ENCODE measurements around the gene SMAD6. TPM values are rescaled to one million over a fixed set of nuclear protein-coding genes. Genes with fewer than 3 reads are reported as not detected.

SMAD6 gene
- total and polyA plus RNA-seq, 9 of the 15 experiments (the other 6 are each of a cell fraction or from before 2014, with no cell fraction given) = 0.10 to 15.5 (median 3.7) TPM

DNA sequence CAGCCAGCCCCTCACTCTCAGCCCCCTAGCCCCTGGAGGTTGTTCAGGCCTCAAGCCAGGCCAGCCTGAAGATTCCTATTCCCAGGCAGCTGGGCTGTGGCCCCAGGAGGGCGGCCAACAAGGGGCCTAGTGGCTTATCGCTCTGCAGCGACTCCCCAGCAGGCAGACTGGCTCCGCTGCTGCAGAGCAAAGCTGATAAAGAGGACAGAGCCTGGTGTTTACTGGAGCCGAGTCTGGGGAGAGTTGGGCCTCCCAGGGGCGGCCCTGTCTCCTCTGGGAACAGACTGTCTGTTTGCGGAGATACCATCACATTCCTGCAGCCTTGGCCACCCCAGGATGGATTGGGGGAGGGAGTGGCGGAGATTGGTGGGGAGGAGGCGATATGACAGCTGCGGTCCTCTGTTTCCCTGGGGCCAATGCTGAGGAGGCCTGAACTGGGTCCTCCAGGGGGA, 22.4 kb upstream of the SMAD6 start (continued):
- TF ChIP-seq, protein P1, sequence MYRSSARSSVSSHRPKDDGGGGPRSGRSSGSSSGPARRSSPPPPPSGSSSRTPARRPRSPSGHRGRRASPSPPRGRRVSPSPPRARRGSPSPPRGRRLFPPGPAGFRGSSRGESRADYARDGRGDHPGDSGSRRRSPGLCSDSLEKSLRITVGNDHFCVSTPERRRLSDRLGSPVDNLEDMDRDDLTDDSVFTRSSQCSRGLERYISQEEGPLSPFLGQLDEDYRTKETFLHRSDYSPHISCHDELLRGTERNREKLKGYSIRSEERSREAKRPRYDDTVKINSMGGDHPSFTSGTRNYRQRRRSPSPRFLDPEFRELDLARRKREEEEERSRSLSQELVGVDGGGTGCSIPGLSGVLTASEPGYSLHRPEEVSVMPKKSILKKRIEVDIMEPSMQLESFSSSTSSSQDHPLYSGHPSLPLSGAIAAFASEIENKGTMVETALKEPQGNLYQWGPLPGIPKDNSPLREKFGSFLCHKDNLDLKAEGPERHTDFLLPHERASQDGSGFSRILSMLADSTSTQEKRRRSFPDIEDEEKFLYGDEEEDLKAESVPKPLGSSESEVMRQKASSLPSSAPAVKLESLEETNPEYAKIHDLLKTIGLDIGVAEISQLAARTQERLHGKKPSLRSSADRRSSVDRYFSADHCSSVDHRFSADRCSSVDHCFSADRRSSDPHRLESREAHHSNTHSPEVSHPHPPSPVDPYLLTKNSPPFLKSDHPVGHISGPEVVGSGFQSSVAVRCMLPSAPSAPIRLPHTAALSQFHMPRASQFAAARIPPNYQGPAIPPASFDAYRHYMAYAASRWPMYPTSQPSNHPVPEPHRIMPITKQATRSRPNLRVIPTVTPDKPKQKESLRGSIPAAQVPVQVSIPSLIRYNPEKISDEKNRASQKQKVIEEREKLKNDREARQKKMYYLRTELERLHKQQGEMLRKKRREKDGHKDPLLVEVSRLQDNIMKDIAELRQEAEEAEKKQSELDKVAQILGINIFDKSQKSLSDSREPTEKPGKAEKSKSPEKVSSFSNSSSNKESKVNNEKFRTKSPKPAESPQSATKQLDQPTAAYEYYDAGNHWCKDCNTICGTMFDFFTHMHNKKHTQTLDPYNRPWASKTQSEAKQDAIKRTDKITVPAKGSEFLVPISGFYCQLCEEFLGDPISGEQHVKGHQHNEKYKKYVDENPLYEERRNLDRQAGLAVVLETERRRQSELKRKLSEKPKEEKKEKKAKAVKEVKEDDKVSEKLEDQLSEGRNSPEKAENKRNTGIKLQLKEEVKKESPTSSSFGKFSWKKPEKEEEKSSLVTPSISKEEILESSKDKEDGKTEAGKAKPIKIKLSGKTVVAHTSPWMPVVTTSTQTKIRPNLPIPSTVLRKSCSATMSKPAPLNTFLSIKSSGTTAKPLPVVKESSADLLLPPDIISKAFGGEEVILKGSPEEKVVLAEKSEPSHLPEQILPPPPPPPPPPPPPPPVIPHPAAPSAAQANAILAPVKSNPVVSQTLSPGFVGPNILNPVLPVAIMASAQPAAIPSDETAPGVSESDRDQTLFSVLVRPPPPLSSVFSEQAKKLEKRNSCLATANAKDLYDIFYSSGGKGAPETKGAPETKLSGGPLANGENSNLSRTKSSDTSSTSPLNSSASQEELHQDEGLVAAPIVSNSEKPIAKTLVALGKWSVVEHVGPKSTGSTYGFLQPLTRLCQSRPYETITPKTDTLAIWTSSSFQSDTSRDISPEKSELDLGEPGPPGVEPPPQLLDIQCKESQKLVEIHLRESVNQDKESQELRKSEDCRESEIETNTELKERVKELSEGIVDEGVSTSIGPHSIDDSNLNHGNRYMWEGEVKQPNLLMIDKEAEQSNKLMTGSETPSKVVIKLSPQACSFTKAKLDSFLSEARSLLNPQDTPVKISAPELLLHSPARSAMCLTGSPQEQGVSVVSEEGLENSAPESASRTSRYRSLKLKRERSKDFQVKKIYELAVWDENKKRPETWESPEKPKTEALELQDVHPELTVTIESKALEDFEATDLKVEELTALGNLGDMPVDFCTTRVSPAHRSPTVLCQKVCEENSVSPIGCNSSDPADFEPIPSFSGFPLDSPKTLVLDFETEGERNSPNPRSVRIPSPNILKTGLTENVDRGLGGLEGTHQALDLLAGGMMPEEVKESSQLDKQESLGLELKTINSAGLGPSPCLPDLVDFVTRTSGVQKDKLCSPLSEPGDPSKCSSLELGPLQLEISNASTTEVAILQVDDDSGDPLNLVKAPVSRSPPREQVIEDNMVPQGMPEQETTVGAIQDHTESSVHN (IDR thresholded peaks at IDR 0.05; ENCODE audit: borderline replicate concordance in 1 of 2, low read depth in 1 of 2) = no peak
- no peak for TF ChIP-seq ARID2 (IDR thresholded peaks at IDR 0.05)
- TF ChIP-seq ARHGAP35 (IDR thresholded peaks at IDR 0.05; ENCODE audit: partially characterized antibody) = no peak
- no peak for TF ChIP-seq POLR3G (IDR thresholded peaks at IDR 0.05; ENCODE audit: extremely low read depth, insufficient read length, insufficient replicate concordance)
- TF ChIP-seq FIP1L1 (IDR thresholded peaks at IDR 0.05; ENCODE audit: low read depth, low read length, poor library complexity, severe bottlenecking) = no peak
- no peak for TF ChIP-seq NR2C1 (IDR thresholded peaks at IDR 0.05)
- TF ChIP-seq NR2C1 (tag; IDR thresholded peaks at IDR 0.05) = no peak
- peak; percentile 80; the same call in 1 of the 2 replicates for TF ChIP-seq HLTF (IDR thresholded peaks at IDR 0.05)
- TF ChIP-seq ZNF197 (CRISPR knock-in tag; IDR thresholded peaks at IDR 0.05; ENCODE audit: low read depth) = no peak
- 0 out of 2 replicates have a peak, but pooled peaks have one; percentile 20 for TF ChIP-seq ATF4 (CRISPR knock-in tag; IDR thresholded peaks at IDR 0.05)
- peak; percentile 88; the same call in 1 of the 2 replicates for TF ChIP-seq CC2D1A (IDR thresholded peaks at IDR 0.05)
- TF ChIP-seq GATAD2A (IDR thresholded peaks at IDR 0.05) = peak; percentile 89; the same call in 1 of the 2 replicates
- TF ChIP-seq MTF1 (CRISPR knock-in tag; IDR thresholded peaks at IDR 0.05; ENCODE audit: borderline replicate concordance) = no peak
- TF ChIP-seq DDX20 (tag; IDR thresholded peaks at IDR 0.05; ENCODE audit: low read depth) = no peak
- peak; percentile 59; the same call in 1 of the 2 replicates for TF ChIP-seq EGR1 (conservative IDR thresholded peaks at IDR 0.05)
- TF ChIP-seq, protein P2, sequence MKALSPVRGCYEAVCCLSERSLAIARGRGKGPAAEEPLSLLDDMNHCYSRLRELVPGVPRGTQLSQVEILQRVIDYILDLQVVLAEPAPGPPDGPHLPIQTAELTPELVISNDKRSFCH (CRISPR knock-in tag; IDR thresholded peaks at IDR 0.05) = no peak
- TF ChIP-seq, protein P2 (tag; IDR thresholded peaks at IDR 0.05) = 0 out of 2 replicates have a peak, but pooled peaks have one; percentile 65
- TF ChIP-seq ZNF75A (CRISPR knock-in tag; IDR thresholded peaks at IDR 0.05) = no peak
- TF ChIP-seq TCF7L2 (IDR thresholded peaks at IDR 0.05; ENCODE audit: low read depth, low read length) = no peak
- TF ChIP-seq HDGF (IDR thresholded peaks at IDR 0.05) = no peak
- no peak for TF ChIP-seq GABPB1 (CRISPR knock-in tag; IDR thresholded peaks at IDR 0.05)

All from K562 (cell line).